ENCODE measurements around the gene TP73. TPM values are rescaled to one million over a fixed set of nuclear protein-coding genes. Genes with fewer than 3 reads are reported as not detected.
"Not testable (repeated sequence)": the region's sequence is repeated elsewhere in the genome, so short reads cannot be mapped to it uniquely, and the experiment has no call there.

The TP73 gene
- total and polyA plus RNA-seq, 7 donors: under 0.01 to 0.13 (median 0.01) TPM; not detected in 4

GRCh38 chr1:3746830-3747521 is 94.7 kb downstream of the TP73 start:
- ATAC-seq (peak; percentile 95 to 97 (median 95)), DNase-seq (peak; percentile 90 to 95)
- intact Hi-C loops (cut with DNase I): no loop called here
- no peaks in the 10 kb centered on the region for H3K27me3 ChIP-seq (ENCODE audit: insufficient read depth in 3 of 3, low read length in 2 of 3)
- H3K4me1 ChIP-seq: peaks cover 22% of the 10 kb centered on the region
- H3K9me3 ChIP-seq: no peaks in the 10 kb centered on the region
- 2 to 3% (median 2%) methylated on average over 36 to 73 of the region's 73 CpGs for WGBS, 3 donors
- TF ChIP-seq, protein P1, sequence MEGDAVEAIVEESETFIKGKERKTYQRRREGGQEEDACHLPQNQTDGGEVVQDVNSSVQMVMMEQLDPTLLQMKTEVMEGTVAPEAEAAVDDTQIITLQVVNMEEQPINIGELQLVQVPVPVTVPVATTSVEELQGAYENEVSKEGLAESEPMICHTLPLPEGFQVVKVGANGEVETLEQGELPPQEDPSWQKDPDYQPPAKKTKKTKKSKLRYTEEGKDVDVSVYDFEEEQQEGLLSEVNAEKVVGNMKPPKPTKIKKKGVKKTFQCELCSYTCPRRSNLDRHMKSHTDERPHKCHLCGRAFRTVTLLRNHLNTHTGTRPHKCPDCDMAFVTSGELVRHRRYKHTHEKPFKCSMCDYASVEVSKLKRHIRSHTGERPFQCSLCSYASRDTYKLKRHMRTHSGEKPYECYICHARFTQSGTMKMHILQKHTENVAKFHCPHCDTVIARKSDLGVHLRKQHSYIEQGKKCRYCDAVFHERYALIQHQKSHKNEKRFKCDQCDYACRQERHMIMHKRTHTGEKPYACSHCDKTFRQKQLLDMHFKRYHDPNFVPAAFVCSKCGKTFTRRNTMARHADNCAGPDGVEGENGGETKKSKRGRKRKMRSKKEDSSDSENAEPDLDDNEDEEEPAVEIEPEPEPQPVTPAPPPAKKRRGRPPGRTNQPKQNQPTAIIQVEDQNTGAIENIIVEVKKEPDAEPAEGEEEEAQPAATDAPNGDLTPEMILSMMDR (IDR thresholded peaks at IDR 0.05): no peak
- H3K27ac ChIP-seq: peak overlapping the region; percentile 79
- H3K4me3 ChIP-seq: peak overlapping the region; percentile 91
- H3K36me3 ChIP-seq (ENCODE audit: insufficient read depth in 1 of 2, low read depth in 1 of 2): peaks cover 0 to 11% of the 10 kb centered on the region in 2 donors

- DNase-seq: no peak
- Histone ChIP-seq H3K4me1 (peaks cover 22% of the 10 kb centered on the region), H3K4me3 (peak overlapping the region; percentile 91), H3K27me3 (ENCODE audit: insufficient read depth in 3 of 3, low read length in 2 of 3) (no peaks in the 10 kb centered on the region), H3K9me3 (no peaks in the 10 kb centered on the region), H3K36me3 (ENCODE audit: insufficient read depth in 1 of 2, low read depth in 1 of 2) (peaks cover 0 to 6% of the 10 kb centered on the region in 2 donors), H3K27ac (peak overlapping the region; percentile 79)
- 41 to 48% (median 46%) methylated on average over 6 of the region's 6 CpGs for WGBS, 3 donors
- ATAC-seq: no peak
- TF ChIP-seq, protein P1 (IDR thresholded peaks at IDR 0.05): no peak
- intact Hi-C loops (cut with DNase I): no loop called here
Measured at GRCh38 chr1:3747522-3747848, 95.2 kb downstream of the TP73 start.

- 77 to 83% (median 78%) methylated on average over 13 of the region's 13 CpGs for WGBS, 3 donors
- intact Hi-C loops (cut with DNase I): no loop called here
- H3K4me3 ChIP-seq: peak overlapping the region; percentile 91
Measured at GRCh38 chr1:3747903-3748302, 95.6 kb downstream of the TP73 start.

GRCh38 chr1:3748316-3748900 is 96.1 kb downstream of the TP73 start:
- intact Hi-C loops (cut with DNase I); H3K9me3 ChIP-seq; ATAC-seq; H3K4me3 ChIP-seq; H3K36me3 ChIP-seq (ENCODE audit: insufficient read depth in 1 of 2, low read depth in 1 of 2); H3K27me3 ChIP-seq (ENCODE audit: insufficient read depth in 3 of 3, low read length in 2 of 3); H3K27ac ChIP-seq: not testable (repeated sequence)
- peaks cover 22% of the 10 kb centered on the region for H3K4me1 ChIP-seq
- DNase-seq: peak in 1 of 2 donors; percentile 12
- 78 to 85% (median 80%) methylated on average over 15 of the region's 15 CpGs for WGBS, 3 donors

More at GRCh38 chr1:3747903-3748302, 95.6 kb downstream of the TP73 start:
- H3K36me3 ChIP-seq (ENCODE audit: insufficient read depth in 1 of 2, low read depth in 1 of 2): peaks cover 0 to 2% of the 10 kb centered on the region in 2 donors
- DNase-seq (peak in 1 of 2 donors; percentile 26), ATAC-seq (no peak)
- H3K4me1 ChIP-seq: peaks cover 22% of the 10 kb centered on the region
- no peaks in the 10 kb centered on the region for H3K9me3 ChIP-seq
- no peak overlapping the region for H3K27ac ChIP-seq
- TF ChIP-seq, protein P1 (IDR thresholded peaks at IDR 0.05): no peak
- H3K27me3 ChIP-seq (ENCODE audit: insufficient read depth in 3 of 3, low read length in 2 of 3): no peaks in the 10 kb centered on the region

DNA sequence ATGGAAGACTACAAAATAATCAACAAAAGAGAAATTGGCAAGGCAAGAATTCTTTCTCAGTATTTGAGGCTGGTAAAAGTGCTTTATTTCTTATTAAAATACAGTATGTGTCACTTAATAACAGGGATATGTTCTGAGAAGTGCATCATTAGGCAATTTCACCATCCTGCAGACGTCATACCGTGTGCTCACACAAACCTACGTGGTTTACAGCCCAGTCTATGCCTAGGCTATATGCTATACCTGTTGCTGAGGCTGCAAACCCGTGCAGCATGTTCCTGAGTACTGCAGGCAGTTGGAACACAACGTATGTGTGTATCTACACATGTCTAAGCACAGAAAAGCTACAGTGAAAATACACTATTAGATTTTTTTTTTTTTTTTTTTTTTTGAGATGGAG is 97.2 kb downstream of the TP73 start:
- WGBS, 3 donors: 63 to 65% (median 64%) methylated on average over 5 of the region's 5 CpGs
- peak in 1 of 2 donors; percentile 12 for DNase-seq
- Histone ChIP-seq H3K9me3 (no peaks in the 10 kb centered on the region), H3K36me3 (ENCODE audit: insufficient read depth in 1 of 2, low read depth in 1 of 2) (no peaks in the 10 kb centered on the region), H3K27me3 (ENCODE audit: insufficient read depth in 3 of 3, low read length in 2 of 3) (no peaks in the 10 kb centered on the region), H3K27ac (no peak overlapping the region), H3K4me1 (peaks cover 22% of the 10 kb centered on the region), H3K4me3 (no peak overlapping the region)
- intact Hi-C loops (cut with DNase I): no loop called here
- ATAC-seq: no peak
- TF ChIP-seq, protein P1 (IDR thresholded peaks at IDR 0.05): no peak

Measured in psoas muscle (tissue), 8 donors.